ENCODE data around the gene CD48.

The CD48 gene

GRCh38 chr1:160675641-160676410 is 35.8 kb downstream of the CD48 start:
- DNase-seq (peak; percentile 84), ATAC-seq (ENCODE audit: insufficient read depth, low read depth) (peak; percentile 69)
- H3K79me2 ChIP-seq (ENCODE audit: insufficient read depth, low read length), result no peaks in the 10 kb centered on the region
- peak; percentile 93 for TF ChIP-seq CTCF (IDR thresholded peaks at IDR 0.05; ENCODE audit: borderline replicate concordance, extremely low read depth, low read length, poor library complexity, severe bottlenecking)
- no peak for TF ChIP-seq EZH2 (IDR thresholded peaks at IDR 0.05; ENCODE audit: borderline replicate concordance, low read depth, low read length, severe bottlenecking)
- peaks cover 42% of the 10 kb centered on the region for H3K36me3 ChIP-seq (ENCODE audit: insufficient read depth, low read length)
- H3K4me1 ChIP-seq (ENCODE audit: insufficient read depth, low read length), result peaks cover 45% of the 10 kb centered on the region
- H3K9ac ChIP-seq (ENCODE audit: low read depth, low read length), result peak overlapping the region; percentile 38
- H3K9me3 ChIP-seq (ENCODE audit: insufficient read depth, low read length, severe bottlenecking), result no peaks in the 10 kb centered on the region
- peak overlapping the region; percentile 38; the same call in 1 of the 2 replicates for H2AFZ ChIP-seq (ENCODE audit: low read depth, low read length)
- H3K27ac ChIP-seq (ENCODE audit: low read length), result peak overlapping the region; percentile 92
- H3K4me3 ChIP-seq (ENCODE audit: low read depth in 1 of 2, low read length in 2 of 2), result no peak overlapping the region
- no peaks in the 10 kb centered on the region for H3K27me3 ChIP-seq (ENCODE audit: insufficient read depth, low read length, poor library complexity)
- no peaks in the 10 kb centered on the region for H4K20me1 ChIP-seq (ENCODE audit: insufficient read depth, low read length)
- peak overlapping the region; percentile 45; the same call in 1 of the 2 replicates for H3K4me2 ChIP-seq (ENCODE audit: insufficient read depth, low read length)

- peak; percentile 86 for DNase-seq
- no peaks in the 10 kb centered on the region for H3K27me3 ChIP-seq (ENCODE audit: insufficient read depth, low read length, poor library complexity)
- H3K9ac ChIP-seq (ENCODE audit: low read depth, low read length), result peak overlapping the region; percentile 38
- H3K9me3 ChIP-seq (ENCODE audit: insufficient read depth, low read length, severe bottlenecking), result peaks cover under 1% of the 10 kb centered on the region
- H3K4me1 ChIP-seq (ENCODE audit: insufficient read depth, low read length), result peaks cover 45% of the 10 kb centered on the region
- H3K4me2 ChIP-seq (ENCODE audit: insufficient read depth, low read length), result peak overlapping the region; percentile 45
- peak overlapping the region; percentile 92 for H3K27ac ChIP-seq (ENCODE audit: low read length)
- H3K79me2 ChIP-seq (ENCODE audit: insufficient read depth, low read length), result no peaks in the 10 kb centered on the region
- peaks cover 28% of the 10 kb centered on the region for H3K36me3 ChIP-seq (ENCODE audit: insufficient read depth, low read length)
- H3K4me3 ChIP-seq (ENCODE audit: low read depth in 1 of 2, low read length in 2 of 2), result no peak overlapping the region; a peak in 1 of 4 replicates
- no peaks in the 10 kb centered on the region for H4K20me1 ChIP-seq (ENCODE audit: insufficient read depth, low read length)
- ATAC-seq (ENCODE audit: insufficient read depth, low read depth), result peak; percentile 92
- TF ChIP-seq EZH2 (IDR thresholded peaks at IDR 0.05; ENCODE audit: borderline replicate concordance, low read depth, low read length, severe bottlenecking) (no peak), CTCF (IDR thresholded peaks at IDR 0.05; ENCODE audit: borderline replicate concordance, extremely low read depth, low read length, poor library complexity, severe bottlenecking) (no peak)
- no peak overlapping the region for H2AFZ ChIP-seq (ENCODE audit: low read depth, low read length)
These were observed 37.2 kb downstream of the CD48 start for GRCh38 chr1:160674415-160674814.

GRCh38 chr1:160672789-160673695 is 38.6 kb downstream of the CD48 start:
- Histone ChIP-seq H3K4me1 (ENCODE audit: insufficient read depth, low read length) (peaks cover 45% of the 10 kb centered on the region), H3K36me3 (ENCODE audit: insufficient read depth, low read length) (peaks cover 16% of the 10 kb centered on the region), H3K79me2 (ENCODE audit: insufficient read depth, low read length) (no peaks in the 10 kb centered on the region), H3K4me2 (ENCODE audit: insufficient read depth, low read length) (no peak overlapping the region), H3K9me3 (ENCODE audit: insufficient read depth, low read length, severe bottlenecking) (peaks cover 11% of the 10 kb centered on the region), H4K20me1 (ENCODE audit: insufficient read depth, low read length) (no peaks in the 10 kb centered on the region), H2AFZ (ENCODE audit: low read depth, low read length) (no peak overlapping the region), H3K27ac (ENCODE audit: low read length) (peak overlapping the region; percentile 92), H3K27me3 (ENCODE audit: insufficient read depth, low read length, poor library complexity) (no peaks in the 10 kb centered on the region), H3K9ac (ENCODE audit: low read depth, low read length) (no peak overlapping the region), H3K4me3 (ENCODE audit: low read depth in 1 of 2, low read length in 2 of 2) (no peak overlapping the region)
- no peak for TF ChIP-seq EZH2 (IDR thresholded peaks at IDR 0.05; ENCODE audit: borderline replicate concordance, low read depth, low read length, severe bottlenecking)
- DNase-seq, result no peak
- ATAC-seq (ENCODE audit: insufficient read depth, low read depth), result no peak

Measured in DND-41 (cell line).